Measurements from ENCODE around the gene TPGS2. TPM values are rescaled to one million over a fixed set of nuclear protein-coding genes. Genes with fewer than 3 reads are reported as not detected.

TPGS2 gene
- total RNA-seq, 2 experiments from 2014 or later, result 77.3 to 83.2 TPM

- H3K9me3 Mint-ChIP-seq, result no peaks in the 10 kb centered on the region
- H3K4me1 Mint-ChIP-seq, result no peaks in the 10 kb centered on the region
- H3K36me3 Mint-ChIP-seq, result no peaks in the 10 kb centered on the region
- peaks cover 15% of the 10 kb centered on the region for H3K27me3 Mint-ChIP-seq
- DNase-seq, result no peak
- H3K27ac Mint-ChIP-seq, result no peak overlapping the region
- H3K4me3 Mint-ChIP-seq, result no peak overlapping the region
Observed at GRCh38 chr18:36745219-36745975, 83.4 kb downstream of the TPGS2 start.

GRCh38 chr18:36744261-36744876, 84.4 kb downstream of the TPGS2 start:
- H3K27me3 Mint-ChIP-seq, result peaks cover 10% of the 10 kb centered on the region
- H3K4me3 Mint-ChIP-seq, result no peak overlapping the region
- no peaks in the 10 kb centered on the region for H3K4me1 Mint-ChIP-seq
- H3K9me3 Mint-ChIP-seq, result no peaks in the 10 kb centered on the region
- no peak for DNase-seq
- H3K36me3 Mint-ChIP-seq, result no peaks in the 10 kb centered on the region
- no peak overlapping the region for H3K27ac Mint-ChIP-seq

Other genes starting within 250 kb of the TPGS2 start
- 1 to 10 TPM; 5.0 to 5.6 TPM for gene KIAA1328, start 125 bp upstream of the TPGS2 start, total RNA-seq